GM23338 (cell line): ENCODE data around the gene EP400. TPM values are rescaled to one million over a fixed set of nuclear protein-coding genes. Genes with fewer than 3 reads are reported as not detected.

ENCODE experiments used
- JUNB ChIP-seq: IDR thresholded peaks from one replicate; pipeline ENCODE4 v1.6.1; 2016; ENCODE audit warnings: antibody characterized with exemption; ENCODE audit not compliant: unreplicated experiment
- POLR2AphosphoS5 ChIP-seq: IDR thresholded peaks from 2 replicates; pipeline ENCODE4 v1.6.1; 2016; ENCODE audit warnings: antibody characterized with exemption, low read depth
- REST ChIP-seq: IDR thresholded peaks from one replicate; pipeline ENCODE4 v1.6.1; 2018; ENCODE audit warnings: antibody characterized with exemption; ENCODE audit not compliant: unreplicated experiment
- STAT1 ChIP-seq: IDR thresholded peaks from one replicate; pipeline ENCODE4 v1.6.1; 2016; ENCODE audit warnings: antibody characterized with exemption; ENCODE audit not compliant: unreplicated experiment
- polyA plus RNA-seq: library from polyadenylated mRNA; unstranded; fragments of >200 nt; fragmentation: Nextera tagmentation; extraction: Ambion mirVana; gene quantifications from 2 replicates; pipeline ENCODE4 v1.2.1, GENCODE V29; 2016
- total RNA-seq: library from RNA; depleted of rRNA; stranded (reverse); fragments of >200 nt; shearing (Covaris generic); gene quantifications from 2 replicates; pipeline ENCODE4 v1.2.3, GENCODE V29; 2014
- TF ChIP-seq, protein P1 (sequence below): fragments of 250-450 bp; sonication (Bioruptor Pico); IDR thresholded peaks from 2 replicates; pipeline ENCODE4 v1.5.0; 2020; ENCODE audit warnings: mild to moderate bottlenecking, moderate library complexity
- TF ChIP-seq, protein P2 (sequence below), 2 experiments: fragments of 200-600 bp in 1 of 2; sonication (generic) in 1 of 2; conservative IDR thresholded peaks; 2 replicates each; pipeline versions ENCODE4 v1.5.1 to v1.6.1; 2016 to 2017; ENCODE audit warnings: antibody characterized with exemption in 2 of 2, low read depth in 2 of 2, mild to moderate bottlenecking in 2 of 2, moderate library complexity in 1 of 2

Gene EP400
- total and polyA plus RNA-seq, 2 experiments from 2014 or later, result 26.3 to 57.2 TPM

- TF ChIP-seq, protein P1, sequence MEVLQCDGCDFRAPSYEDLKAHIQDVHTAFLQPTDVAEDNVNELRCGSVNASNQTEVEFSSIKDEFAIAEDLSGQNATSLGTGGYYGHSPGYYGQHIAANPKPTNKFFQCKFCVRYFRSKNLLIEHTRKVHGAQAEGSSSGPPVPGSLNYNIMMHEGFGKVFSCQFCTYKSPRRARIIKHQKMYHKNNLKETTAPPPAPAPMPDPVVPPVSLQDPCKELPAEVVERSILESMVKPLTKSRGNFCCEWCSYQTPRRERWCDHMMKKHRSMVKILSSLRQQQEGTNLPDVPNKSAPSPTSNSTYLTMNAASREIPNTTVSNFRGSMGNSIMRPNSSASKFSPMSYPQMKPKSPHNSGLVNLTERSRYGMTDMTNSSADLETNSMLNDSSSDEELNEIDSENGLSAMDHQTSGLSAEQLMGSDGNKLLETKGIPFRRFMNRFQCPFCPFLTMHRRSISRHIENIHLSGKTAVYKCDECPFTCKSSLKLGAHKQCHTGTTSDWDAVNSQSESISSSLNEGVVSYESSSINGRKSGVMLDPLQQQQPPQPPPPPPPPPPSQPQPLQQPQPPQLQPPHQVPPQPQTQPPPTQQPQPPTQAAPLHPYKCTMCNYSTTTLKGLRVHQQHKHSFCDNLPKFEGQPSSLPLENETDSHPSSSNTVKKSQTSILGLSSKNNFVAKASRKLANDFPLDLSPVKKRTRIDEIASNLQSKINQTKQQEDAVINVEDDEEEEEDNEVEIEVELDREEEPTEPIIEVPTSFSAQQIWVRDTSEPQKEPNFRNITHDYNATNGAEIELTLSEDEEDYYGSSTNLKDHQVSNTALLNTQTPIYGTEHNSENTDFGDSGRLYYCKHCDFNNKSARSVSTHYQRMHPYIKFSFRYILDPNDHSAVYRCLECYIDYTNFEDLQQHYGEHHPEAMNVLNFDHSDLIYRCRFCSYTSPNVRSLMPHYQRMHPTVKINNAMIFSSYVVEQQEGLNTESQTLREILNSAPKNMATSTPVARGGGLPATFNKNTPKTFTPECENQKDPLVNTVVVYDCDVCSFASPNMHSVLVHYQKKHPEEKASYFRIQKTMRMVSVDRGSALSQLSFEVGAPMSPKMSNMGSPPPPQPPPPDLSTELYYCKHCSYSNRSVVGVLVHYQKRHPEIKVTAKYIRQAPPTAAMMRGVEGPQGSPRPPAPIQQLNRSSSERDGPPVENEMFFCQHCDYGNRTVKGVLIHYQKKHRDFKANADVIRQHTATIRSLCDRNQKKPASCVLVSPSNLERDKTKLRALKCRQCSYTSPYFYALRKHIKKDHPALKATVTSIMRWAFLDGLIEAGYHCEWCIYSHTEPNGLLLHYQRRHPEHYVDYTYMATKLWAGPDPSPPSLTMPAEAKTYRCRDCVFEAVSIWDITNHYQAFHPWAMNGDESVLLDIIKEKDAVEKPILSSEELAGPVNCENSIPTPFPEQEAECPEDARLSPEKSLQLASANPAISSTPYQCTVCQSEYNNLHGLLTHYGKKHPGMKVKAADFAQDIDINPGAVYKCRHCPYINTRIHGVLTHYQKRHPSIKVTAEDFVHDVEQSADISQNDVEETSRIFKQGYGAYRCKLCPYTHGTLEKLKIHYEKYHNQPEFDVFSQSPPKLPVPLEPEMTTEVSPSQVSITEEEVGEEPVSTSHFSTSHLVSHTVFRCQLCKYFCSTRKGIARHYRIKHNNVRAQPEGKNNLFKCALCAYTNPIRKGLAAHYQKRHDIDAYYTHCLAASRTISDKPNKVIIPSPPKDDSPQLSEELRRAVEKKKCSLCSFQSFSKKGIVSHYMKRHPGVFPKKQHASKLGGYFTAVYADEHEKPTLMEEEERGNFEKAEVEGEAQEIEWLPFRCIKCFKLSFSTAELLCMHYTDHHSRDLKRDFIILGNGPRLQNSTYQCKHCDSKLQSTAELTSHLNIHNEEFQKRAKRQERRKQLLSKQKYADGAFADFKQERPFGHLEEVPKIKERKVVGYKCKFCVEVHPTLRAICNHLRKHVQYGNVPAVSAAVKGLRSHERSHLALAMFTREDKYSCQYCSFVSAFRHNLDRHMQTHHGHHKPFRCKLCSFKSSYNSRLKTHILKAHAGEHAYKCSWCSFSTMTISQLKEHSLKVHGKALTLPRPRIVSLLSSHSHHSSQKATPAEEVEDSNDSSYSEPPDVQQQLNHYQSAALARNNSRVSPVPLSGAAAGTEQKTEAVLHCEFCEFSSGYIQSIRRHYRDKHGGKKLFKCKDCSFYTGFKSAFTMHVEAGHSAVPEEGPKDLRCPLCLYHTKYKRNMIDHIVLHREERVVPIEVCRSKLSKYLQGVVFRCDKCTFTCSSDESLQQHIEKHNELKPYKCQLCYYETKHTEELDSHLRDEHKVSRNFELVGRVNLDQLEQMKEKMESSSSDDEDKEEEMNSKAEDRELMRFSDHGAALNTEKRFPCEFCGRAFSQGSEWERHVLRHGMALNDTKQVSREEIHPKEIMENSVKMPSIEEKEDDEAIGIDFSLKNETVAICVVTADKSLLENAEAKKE, result no peak
- TF ChIP-seq, protein P2, sequence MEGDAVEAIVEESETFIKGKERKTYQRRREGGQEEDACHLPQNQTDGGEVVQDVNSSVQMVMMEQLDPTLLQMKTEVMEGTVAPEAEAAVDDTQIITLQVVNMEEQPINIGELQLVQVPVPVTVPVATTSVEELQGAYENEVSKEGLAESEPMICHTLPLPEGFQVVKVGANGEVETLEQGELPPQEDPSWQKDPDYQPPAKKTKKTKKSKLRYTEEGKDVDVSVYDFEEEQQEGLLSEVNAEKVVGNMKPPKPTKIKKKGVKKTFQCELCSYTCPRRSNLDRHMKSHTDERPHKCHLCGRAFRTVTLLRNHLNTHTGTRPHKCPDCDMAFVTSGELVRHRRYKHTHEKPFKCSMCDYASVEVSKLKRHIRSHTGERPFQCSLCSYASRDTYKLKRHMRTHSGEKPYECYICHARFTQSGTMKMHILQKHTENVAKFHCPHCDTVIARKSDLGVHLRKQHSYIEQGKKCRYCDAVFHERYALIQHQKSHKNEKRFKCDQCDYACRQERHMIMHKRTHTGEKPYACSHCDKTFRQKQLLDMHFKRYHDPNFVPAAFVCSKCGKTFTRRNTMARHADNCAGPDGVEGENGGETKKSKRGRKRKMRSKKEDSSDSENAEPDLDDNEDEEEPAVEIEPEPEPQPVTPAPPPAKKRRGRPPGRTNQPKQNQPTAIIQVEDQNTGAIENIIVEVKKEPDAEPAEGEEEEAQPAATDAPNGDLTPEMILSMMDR (conservative IDR thresholded peaks at IDR 0.05; ENCODE audit: low read depth in 2 of 2), result no peak
- TF ChIP-seq POLR2AphosphoS5, result no peak
- no peak for TF ChIP-seq REST
- no peak for TF ChIP-seq STAT1
- no peak for TF ChIP-seq JUNB
Measured at GRCh38 chr12:131962069-131962468, 12.3 kb downstream of the EP400 start (continued).
